Neutrophil (primary cell): ENCODE measurements around the gene EXD1.

Experiments
- H3K27ac ChIP-seq: fragments of 200-600 bp; sonication (generic); 2 replicates; pipeline ENCODE4 v1.5.1; 2016; ENCODE audit warnings: mild to moderate bottlenecking, moderate library complexity
- H3K27me3 ChIP-seq: fragments of 200-600 bp; sonication (generic); 2 replicates; pipeline ENCODE4 v1.6.0; 2016; ENCODE audit warnings: mild to moderate bottlenecking
- H3K36me3 ChIP-seq: fragments of 200-600 bp; sonication (generic); 2 replicates; pipeline ENCODE4 v1.5.1; 2017
- H3K4me1 ChIP-seq, 2 experiments: fragments of 200-600 bp in 1 of 2; sonication (generic) in 1 of 2; 1 replicate in 1 of 2; 2 replicates in 1 of 2; pipeline versions ENCODE4 v1.5.1 to v1.6.1; 2013 to 2016; ENCODE audit warnings: low read depth in 1 of 2, low read length in 1 of 2, mild to moderate bottlenecking in 1 of 2, moderate library complexity in 1 of 2; ENCODE audit not compliant: control insufficient read depth in 1 of 2, insufficient read depth in 1 of 2
- H3K4me3 ChIP-seq, 2 experiments: fragments of 200-600 bp in 1 of 2; sonication (generic) in 1 of 2; 1 replicate in 1 of 2; 2 replicates in 1 of 2; pipeline ENCODE4 v1.5.1; 2013 to 2016; ENCODE audit warnings: low read depth in 1 of 2, low read length in 1 of 2, mild to moderate bottlenecking in 1 of 2, moderate library complexity in 1 of 2
- H3K9me3 ChIP-seq: fragments of 200-600 bp; sonication (generic); 2 replicates; pipeline ENCODE4 v1.5.1; 2016
- CTCF ChIP-seq: fragments of 200-600 bp; sonication (generic); IDR thresholded peaks from 2 replicates; pipeline ENCODE4 v1.5.1; 2016; ENCODE audit warnings: antibody characterized with exemption

The EXD1 gene

DNA sequence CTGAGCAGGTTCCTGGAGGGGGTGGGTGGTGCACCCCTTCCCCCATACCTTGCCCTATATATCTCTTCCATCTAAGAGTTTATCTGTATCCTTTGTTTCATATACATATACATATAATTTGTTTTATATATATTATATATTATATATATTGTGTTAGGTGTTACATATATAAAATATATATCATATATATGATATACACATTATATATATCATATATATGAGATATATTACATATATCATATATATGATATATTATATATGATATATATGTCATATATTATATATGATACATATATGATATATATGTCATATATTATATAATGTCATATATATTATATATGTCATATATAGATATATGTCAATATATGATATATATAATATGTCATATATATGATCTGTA, 31.1 kb downstream of the EXD1 start:
- no peak for TF ChIP-seq CTCF
- Histone ChIP-seq H3K4me3 (no peak overlapping the region), H3K27me3 (no peaks in the 10 kb centered on the region), H3K4me1 (no peaks in the 10 kb centered on the region), H3K36me3 (no peaks in the 10 kb centered on the region), H3K27ac (no peak overlapping the region), H3K9me3 (no peaks in the 10 kb centered on the region)

- H3K27ac ChIP-seq = no peak overlapping the region
- H3K36me3 ChIP-seq = no peaks in the 10 kb centered on the region
- no peak overlapping the region for H3K4me3 ChIP-seq
- TF ChIP-seq CTCF = no peak
- H3K9me3 ChIP-seq = no peaks in the 10 kb centered on the region
- H3K27me3 ChIP-seq = no peaks in the 10 kb centered on the region
- H3K4me1 ChIP-seq = peaks cover 4 to 9% of the 10 kb centered on the region in 2 experiments
Measured at GRCh38 chr15:41194444-41194843, 36.1 kb downstream of the EXD1 start.

DNA sequence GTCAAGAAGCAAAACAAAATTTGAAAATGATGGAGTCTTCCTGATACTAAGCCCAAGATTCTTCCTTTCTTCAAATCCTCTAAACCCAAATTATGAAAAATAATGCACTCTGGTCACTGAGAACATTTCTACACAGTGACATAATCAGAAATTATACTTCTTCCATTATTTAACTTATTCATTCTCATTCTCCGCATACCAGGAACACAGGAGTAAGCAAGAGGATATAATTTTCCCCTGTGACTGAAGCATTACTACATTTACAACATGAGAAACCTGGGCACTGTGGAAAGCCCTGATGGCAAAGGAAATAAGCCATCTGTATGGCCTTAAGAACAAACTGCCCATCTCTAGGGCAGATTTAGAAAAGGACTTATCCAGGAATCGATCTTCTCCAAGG, 47.0 kb downstream of the EXD1 start:
- H3K4me1 ChIP-seq = no peaks in the 10 kb centered on the region
- no peak overlapping the region for H3K4me3 ChIP-seq
- H3K27me3 ChIP-seq = no peaks in the 10 kb centered on the region
- TF ChIP-seq CTCF = no peak
- H3K9me3 ChIP-seq = no peaks in the 10 kb centered on the region
- no peak overlapping the region for H3K27ac ChIP-seq
- no peaks in the 10 kb centered on the region for H3K36me3 ChIP-seq

DNA sequence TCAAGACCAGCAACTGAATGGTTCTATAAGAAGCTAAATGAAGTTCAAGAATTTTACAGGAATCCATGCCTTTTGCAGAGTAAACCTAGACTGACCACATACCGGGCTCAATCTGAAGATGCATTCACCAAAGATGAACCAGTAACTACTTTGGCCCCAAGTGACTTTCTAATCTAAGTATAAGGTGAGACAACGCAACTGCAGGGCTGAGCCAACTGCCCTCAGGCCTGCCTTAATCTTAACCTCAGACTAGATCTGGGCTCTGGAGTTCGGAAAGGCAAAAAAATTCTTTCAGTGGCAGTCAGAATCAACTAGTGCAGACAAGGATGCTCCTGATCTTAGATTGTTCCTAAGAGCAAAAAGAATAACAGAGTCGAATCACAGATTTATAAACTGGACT, 48.3 kb downstream of the EXD1 start:
- no peaks in the 10 kb centered on the region for H3K4me1 ChIP-seq
- no peaks in the 10 kb centered on the region for H3K27me3 ChIP-seq
- no peaks in the 10 kb centered on the region for H3K9me3 ChIP-seq
- no peaks in the 10 kb centered on the region for H3K36me3 ChIP-seq
- no peak overlapping the region for H3K27ac ChIP-seq
- TF ChIP-seq CTCF = no peak
- H3K4me3 ChIP-seq = no peak overlapping the region

- TF ChIP-seq CTCF = no peak
- Histone ChIP-seq H3K9me3 (no peaks in the 10 kb centered on the region), H3K4me3 (no peak overlapping the region), H3K27ac (no peak overlapping the region), H3K4me1 (peaks cover 0 to 8% of the 10 kb centered on the region in 2 experiments), H3K36me3 (no peaks in the 10 kb centered on the region), H3K27me3 (no peaks in the 10 kb centered on the region)
Measured at GRCh38 chr15:41180206-41180789, 50.3 kb downstream of the EXD1 start.

GRCh38 chr15:41169781-41170180, 60.8 kb downstream of the EXD1 start:
- Histone ChIP-seq H3K4me1 (peaks cover 0 to 4% of the 10 kb centered on the region in 2 experiments), H3K36me3 (no peaks in the 10 kb centered on the region), H3K4me3 (no peak overlapping the region), H3K27me3 (no peaks in the 10 kb centered on the region), H3K27ac (no peak overlapping the region), H3K9me3 (no peaks in the 10 kb centered on the region)
- no peak for TF ChIP-seq CTCF
